Transverse colon (tissue), 4 donors: ENCODE measurements around the gene GNAO1. TPM values are rescaled to one million over a fixed set of nuclear protein-coding genes. Genes with fewer than 3 reads are reported as not detected.

Experiments
- DNase-seq: peaks from one replicate; pipeline ENCODE4 v3.0.0-alpha.2; 2019
- H3K27ac ChIP-seq, 4 donors: fragments of 200-600 bp; sonication (generic); 2 replicates each; pipeline ENCODE4 v1.5.1; 2016 to 2018; ENCODE audit warnings: inconsistent platforms in 4 of 4
- H3K27me3 ChIP-seq: fragments of 200-600 bp; sonication (generic); 2 replicates; pipeline ENCODE4 v1.5.1; 2017; ENCODE audit warnings: inconsistent platforms
- H3K36me3 ChIP-seq, 4 donors: fragments of 200-600 bp; sonication (generic); 2 replicates each; pipeline ENCODE4 v1.5.1; 2017 to 2019; ENCODE audit warnings: inconsistent platforms in 4 of 4
- H3K4me1 ChIP-seq, 4 donors: fragments of 200-600 bp; sonication (generic); 2 replicates each; pipeline ENCODE4 v1.5.1; 2017 to 2020; ENCODE audit warnings: inconsistent platforms in 4 of 4
- H3K4me3 ChIP-seq, 4 donors: fragments of 200-600 bp; sonication (generic); 1 replicate in 1 of 4; 2 replicates in 3 of 4; pipeline versions ENCODE4 v1.5.1 to v1.6.1; 2017 to 2019; ENCODE audit warnings: inconsistent platforms in 4 of 4
- H3K9me3 ChIP-seq, 2 donors: fragments of 200-600 bp; sonication (generic); 2 replicates each; pipeline ENCODE4 v1.5.1; 2017 to 2019; ENCODE audit warnings: inconsistent platforms in 2 of 2
- CTCF ChIP-seq, 5 experiments: fragments of 200-600 bp in 3 of 5; fragments of 450-650 bp in 2 of 5; sonication (generic) in 3 of 5; IDR thresholded peaks; 1 replicate in 2 of 5; 2 replicates in 3 of 5; pipeline ENCODE4 v1.5.1; 2016 to 2017; ENCODE audit warnings: antibody characterized with exemption in 5 of 5, inconsistent platforms in 3 of 5, mild to moderate bottlenecking in 2 of 5, moderate library complexity in 1 of 5
- EP300 ChIP-seq: sonication (generic); formaldehyde crosslinking; IDR thresholded peaks from one replicate; pipeline ENCODE4 v1.6.1; 2017; ENCODE audit warnings: antibody characterized with exemption, low read depth
- POLR2A ChIP-seq: fragments of 450-650 bp; IDR thresholded peaks from one replicate; pipeline ENCODE4 v1.6.1; 2016; ENCODE audit warnings: antibody characterized with exemption, mild to moderate bottlenecking, moderate library complexity
- POLR2AphosphoS5 ChIP-seq, 3 donors: sonication (generic); formaldehyde crosslinking; IDR thresholded peaks; one replicate each; pipeline ENCODE4 v1.6.1; 2016; ENCODE audit warnings: antibody characterized with exemption in 3 of 3
- WGBS, 2 donors: methylation state at CpG; one replicate each; pipeline ENCODE4 v1.1.5; 2018; ENCODE audit warnings: low coverage in 1 of 2; 5-methylcytosine and 5-hydroxymethylcytosine counted together
- in situ Hi-C, 4 donors: fragments of 200-750 bp; cut with MboI; loops; one replicate each; pipeline versions ENCODE4 v1.15.0 to v1.15.1; 2017; ENCODE audit warnings: low sequenced_read_pairs in 3 of 4, low pct_ligation_motif_present in 1 of 4, low pct_unique_long_range_greater_than_20kb in 1 of 4
- intact Hi-C: fragments of 100-400 bp; cut with DNase I; formaldehyde crosslinking; loops from one replicate; pipeline ENCODE4 v1.15.1; 2023; ENCODE audit warnings: low total_unique reads
- small RNA-seq, 4 donors: library from RNA; depleted of rRNA; stranded (forward); fragments of <200 nt; gene quantifications; one replicate each; pipeline ENCODE3, GENCODE V24; 2016
- total RNA-seq, 4 donors: library from RNA; depleted of rRNA; stranded (reverse); fragments of >200 nt; gene quantifications; one replicate each; pipeline ENCODE4 v1.1.0, GENCODE V29; 2016

Gene GNAO1
- total RNA-seq, 4 donors from 2014 or later: 7.3 to 25.4 (median 11.3) TPM

DNA sequence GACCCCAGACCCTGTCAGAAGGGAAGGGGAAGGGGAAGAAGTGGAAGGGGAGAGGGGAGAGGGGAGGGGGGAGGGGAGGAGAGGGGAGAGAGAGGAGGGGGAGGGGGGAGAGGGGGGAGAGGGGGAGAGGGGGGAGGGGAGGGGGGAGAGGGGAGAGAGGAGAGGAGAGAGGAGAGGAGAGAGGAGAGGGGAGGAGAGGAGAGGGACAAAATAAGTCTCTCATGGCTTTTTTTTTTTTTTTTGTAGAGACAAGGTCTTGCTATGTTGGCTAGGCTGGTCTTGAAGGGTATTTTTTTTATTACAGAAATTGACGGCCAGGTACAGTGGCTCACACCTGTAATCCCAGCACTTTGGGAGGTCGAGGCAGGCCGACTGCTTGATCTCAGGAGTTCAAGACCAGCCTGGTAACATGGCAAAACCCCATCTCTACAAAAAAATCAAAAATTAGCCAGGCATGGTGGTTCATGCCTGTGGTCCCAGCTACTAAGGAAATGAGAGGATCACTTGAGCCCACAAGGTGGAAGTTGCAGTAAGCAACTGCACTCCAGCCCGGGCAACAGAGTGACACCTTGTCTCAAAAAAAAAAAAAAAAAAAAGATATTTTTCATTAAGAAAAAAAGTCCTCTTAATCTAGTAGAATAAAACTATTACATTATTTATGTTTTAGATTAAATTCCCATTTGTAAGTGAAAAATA, 214.8 kb downstream of the GNAO1 start:
- intact Hi-C loops (no loop called here), in situ Hi-C loops (no loop called here)
- Histone ChIP-seq H3K36me3 (peaks cover 0 to 53% (median 24%) of the 10 kb centered on the region in 4 donors), H3K9me3 (no peaks in the 10 kb centered on the region), H3K4me3 (no peak overlapping the region), H3K27me3 (no peaks in the 10 kb centered on the region), H3K27ac (no peak overlapping the region), H3K4me1 (peaks cover 3 to 20% (median 9%) of the 10 kb centered on the region in 4 donors)
- DNase-seq: no peak
- TF ChIP-seq EP300: no peak
- TF ChIP-seq POLR2A: no peak
- no peak for TF ChIP-seq POLR2AphosphoS5 (IDR thresholded peaks at IDR 0.05)
- TF ChIP-seq CTCF (IDR thresholded peaks at IDR 0.05): no peak
- 66 to 83% methylated on average over 4 of the region's 4 CpGs for WGBS, 2 donors

Small RNA genes within 50 kb of the gene (small RNA-seq; reads per million reads assigned to genes)
- gene MIR3935: 0 reads per million in 4 donors

Other genes with a start within 250 kb of the GNAO1 start
- 100 to 1,000 TPM in 2 of 4 donors, 10 to 100 TPM in 2; 60.7 to 156 (median 114) TPM for gene AMFR, start 234.1 kb downstream of the GNAO1 start, total RNA-seq